IPS DF 6.9 (cell line): ENCODE results near the gene RNF212.

ENCODE experiments used
- DNase-seq: peaks from one replicate; pipeline ENCODE4 v3.0.0-alpha.2; 2013; ENCODE audit warnings: low read depth, low spot score
- H3K27ac ChIP-seq: one replicate; pipeline ENCODE4 v1.5.1; 2013; ENCODE audit warnings: low read length, control low read depth
- H3K27me3 ChIP-seq: 2 replicates; pipeline ENCODE4 v1.6.1; 2013; ENCODE audit warnings: mild to moderate bottlenecking, low read length; ENCODE audit not compliant: control insufficient read depth, insufficient read depth
- H3K36me3 ChIP-seq: 2 replicates; pipeline ENCODE4 v1.6.1; 2013; ENCODE audit warnings: low read length; ENCODE audit not compliant: control insufficient read depth, insufficient read depth
- H3K4me1 ChIP-seq: 2 replicates; pipeline ENCODE4 v1.6.1; 2013; ENCODE audit warnings: low read length; ENCODE audit not compliant: control insufficient read depth, insufficient read depth
- H3K4me3 ChIP-seq: 2 replicates; pipeline ENCODE4 v1.5.1; 2013; ENCODE audit warnings: mild to moderate bottlenecking, low read length
- H3K9me3 ChIP-seq: 2 replicates; pipeline ENCODE4 v1.6.1; 2013; ENCODE audit warnings: low read length, inconsistent platforms; ENCODE audit not compliant: control insufficient read depth, insufficient read depth
- WGBS: extraction: QIAGEN DNeasy Blood & Tissue Kit; methylation state at CpG from one replicate; pipeline ENCODE4 v1.1.7; 2013; ENCODE audit warnings: mixed read lengths, missing lambda C conversion rate; ENCODE audit not compliant: insufficient read length, insufficient coverage; 5-methylcytosine and 5-hydroxymethylcytosine counted together

The RNF212 gene

DNA sequence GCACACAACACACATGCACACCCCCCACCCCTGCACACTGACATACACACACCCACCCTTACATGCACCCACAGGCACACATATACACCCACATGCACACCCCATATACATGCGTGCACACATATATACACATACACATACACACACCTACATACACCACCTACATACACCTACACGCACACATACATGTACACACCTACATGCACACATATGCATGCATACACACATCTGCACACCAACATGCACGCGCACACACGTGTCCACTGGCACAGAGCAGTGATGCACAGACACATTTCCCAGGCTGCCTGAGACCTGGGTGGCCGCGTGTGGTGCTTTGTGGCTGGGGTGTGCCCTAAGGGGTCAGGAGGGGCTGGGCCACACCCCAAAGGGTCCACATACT is 70.2 kb downstream of the RNF212 start:
- no peak for DNase-seq
- Histone ChIP-seq H3K4me3 (no peak overlapping the region), H3K9me3 (no peaks in the 10 kb centered on the region), H3K36me3 (no peaks in the 10 kb centered on the region), H3K27ac (no peak overlapping the region), H3K27me3 (no peaks in the 10 kb centered on the region), H3K4me1 (peaks cover 12% of the 10 kb centered on the region)
- no CpG with 5 or more reads among the region's 7 CpGs for WGBS

DNA sequence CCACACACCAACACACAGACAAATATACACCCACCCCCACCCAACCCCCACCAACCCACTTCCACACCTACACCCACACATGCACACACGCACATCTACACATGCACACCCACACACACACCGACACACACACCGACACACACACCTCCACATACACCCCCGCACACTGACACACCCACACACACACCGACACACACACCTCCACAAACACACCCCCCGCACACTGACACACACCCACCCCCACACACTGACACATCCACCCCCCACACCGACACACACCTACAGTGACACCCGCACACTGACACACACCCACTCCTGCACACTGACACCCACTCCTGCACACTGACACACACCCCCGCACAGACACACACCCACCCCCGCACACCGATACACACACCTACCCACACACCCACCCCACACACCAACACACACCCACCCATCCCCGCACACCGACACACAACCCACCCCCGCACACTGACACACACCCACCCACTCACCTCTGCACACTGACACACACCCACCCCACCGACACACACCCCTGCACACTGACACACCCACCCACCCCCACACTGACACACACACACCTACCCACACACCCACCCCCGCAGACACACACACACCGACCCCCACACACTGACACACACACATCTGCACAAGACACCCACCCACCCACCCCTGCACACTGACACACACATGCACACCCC is 70.9 kb downstream of the RNF212 start:
- WGBS: over 99% methylated on average over 12 of the region's 17 CpGs
- H3K9me3 ChIP-seq: no peaks in the 10 kb centered on the region
- no peak overlapping the region for H3K27ac ChIP-seq
- H3K36me3 ChIP-seq: no peaks in the 10 kb centered on the region
- H3K4me3 ChIP-seq: no peak overlapping the region
- H3K27me3 ChIP-seq: no peaks in the 10 kb centered on the region
- peaks cover 12% of the 10 kb centered on the region for H3K4me1 ChIP-seq
- no peak for DNase-seq

DNA sequence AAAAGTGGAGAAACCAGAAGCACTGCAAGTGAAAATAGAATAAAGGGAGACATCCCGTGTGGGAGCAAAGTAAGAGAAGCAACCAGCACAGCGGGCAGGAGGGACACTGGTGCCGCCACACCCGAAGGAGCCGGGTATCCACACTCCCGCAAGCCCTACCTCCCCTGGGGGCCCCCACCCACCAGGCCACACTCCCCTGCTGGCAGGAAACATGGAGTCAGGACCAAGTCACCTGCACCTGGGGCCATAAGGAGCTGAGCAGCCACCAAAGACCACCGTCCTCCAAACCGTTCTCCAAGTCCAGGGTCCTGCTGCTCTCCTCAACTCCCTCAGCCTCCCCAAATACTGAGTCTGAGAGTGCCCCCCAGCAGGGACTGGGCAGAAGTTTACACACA is 71.4 kb downstream of the RNF212 start:
- no peaks in the 10 kb centered on the region for H3K9me3 ChIP-seq
- H3K4me3 ChIP-seq: no peak overlapping the region
- no peak for DNase-seq
- H3K36me3 ChIP-seq: no peaks in the 10 kb centered on the region
- H3K4me1 ChIP-seq: peaks cover 12% of the 10 kb centered on the region
- H3K27me3 ChIP-seq: no peaks in the 10 kb centered on the region
- no peak overlapping the region for H3K27ac ChIP-seq
- WGBS: no CpG with 5 or more reads among the region's 8 CpGs

DNA sequence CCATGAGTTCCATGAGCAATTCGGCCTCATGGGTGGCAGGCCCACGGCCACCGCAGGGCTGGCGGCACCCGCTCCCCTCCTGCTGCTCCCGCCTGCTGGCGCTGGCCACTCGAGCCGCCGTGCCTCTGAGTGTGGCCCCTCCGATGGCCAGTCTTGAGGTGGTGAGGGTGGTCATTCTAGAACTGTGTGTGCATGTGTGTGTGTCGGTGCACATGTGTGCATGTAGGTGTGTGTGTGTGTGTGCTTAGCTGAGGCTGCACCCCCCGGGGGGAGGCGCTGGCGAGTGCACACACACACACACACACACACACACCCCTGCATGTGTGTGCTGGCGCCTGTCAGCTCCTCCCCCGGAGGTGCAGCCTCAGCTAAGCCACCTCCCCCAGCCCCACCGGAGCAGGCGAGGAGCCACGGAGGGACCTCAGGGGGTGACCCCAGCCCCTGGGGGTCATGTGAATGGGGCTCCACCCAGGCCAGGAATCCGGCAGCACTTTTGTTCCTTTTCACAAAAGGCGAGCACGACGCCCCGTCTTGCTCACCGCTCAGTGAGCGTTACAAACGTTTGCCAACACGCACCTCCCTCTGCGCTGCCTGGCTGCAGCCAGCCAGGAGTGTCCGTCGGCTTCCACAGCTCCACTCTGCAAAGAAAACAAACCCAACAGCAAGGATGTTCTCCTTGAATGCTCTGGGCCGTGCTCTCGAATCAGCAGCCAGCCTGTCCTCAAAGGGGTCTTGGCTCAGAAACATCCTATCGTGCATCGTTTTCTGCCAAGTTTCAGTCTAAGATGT is 72.0 kb downstream of the RNF212 start:
- Histone ChIP-seq H3K4me1 (peaks cover 12% of the 10 kb centered on the region), H3K27ac (no peak overlapping the region), H3K4me3 (no peak overlapping the region), H3K27me3 (no peaks in the 10 kb centered on the region), H3K9me3 (no peaks in the 10 kb centered on the region), H3K36me3 (no peaks in the 10 kb centered on the region)
- DNase-seq: no peak
- no CpG with 5 or more reads among the region's 36 CpGs for WGBS

DNA sequence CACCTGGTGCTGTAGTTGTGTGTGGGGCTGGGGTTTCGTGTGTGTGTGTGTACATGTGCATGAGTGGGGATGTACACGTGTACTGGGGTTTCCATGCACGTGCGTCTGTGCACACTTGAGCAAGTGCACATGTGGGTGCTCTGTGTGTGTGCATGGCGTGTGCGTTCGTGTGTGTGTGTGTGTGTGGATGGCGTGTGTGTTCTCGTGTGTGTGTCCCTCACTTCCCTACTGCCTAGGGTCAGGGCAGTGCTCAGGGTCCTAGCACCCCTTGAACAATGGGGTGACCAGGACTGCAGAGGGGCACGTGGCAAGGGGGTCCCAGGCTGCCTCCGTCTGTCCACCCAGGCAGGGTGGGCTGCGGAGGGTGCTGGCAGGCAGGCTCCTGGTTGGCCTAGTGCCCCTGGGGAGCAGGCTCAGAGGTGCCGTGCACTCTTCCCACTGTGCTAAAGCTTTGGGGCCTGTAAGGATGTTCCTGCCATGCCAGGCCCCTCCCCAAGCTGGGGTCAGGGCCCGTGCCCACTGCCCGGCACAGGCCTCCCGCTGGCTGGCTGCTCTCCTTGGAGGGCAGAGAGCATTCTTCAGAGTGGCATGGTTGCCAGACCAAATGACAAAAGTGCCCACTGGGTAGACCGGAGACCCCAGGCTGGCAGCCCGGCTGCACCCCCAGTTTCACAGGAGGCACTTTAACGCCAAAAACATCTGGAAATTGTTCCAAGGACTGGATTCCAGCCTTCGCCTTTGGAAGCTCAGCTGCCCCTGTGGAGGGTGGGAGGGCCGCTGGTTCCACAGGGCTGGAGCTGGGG is 72.8 kb downstream of the RNF212 start:
- no peak for DNase-seq
- WGBS: no CpG with 5 or more reads among the region's 21 CpGs

DNA sequence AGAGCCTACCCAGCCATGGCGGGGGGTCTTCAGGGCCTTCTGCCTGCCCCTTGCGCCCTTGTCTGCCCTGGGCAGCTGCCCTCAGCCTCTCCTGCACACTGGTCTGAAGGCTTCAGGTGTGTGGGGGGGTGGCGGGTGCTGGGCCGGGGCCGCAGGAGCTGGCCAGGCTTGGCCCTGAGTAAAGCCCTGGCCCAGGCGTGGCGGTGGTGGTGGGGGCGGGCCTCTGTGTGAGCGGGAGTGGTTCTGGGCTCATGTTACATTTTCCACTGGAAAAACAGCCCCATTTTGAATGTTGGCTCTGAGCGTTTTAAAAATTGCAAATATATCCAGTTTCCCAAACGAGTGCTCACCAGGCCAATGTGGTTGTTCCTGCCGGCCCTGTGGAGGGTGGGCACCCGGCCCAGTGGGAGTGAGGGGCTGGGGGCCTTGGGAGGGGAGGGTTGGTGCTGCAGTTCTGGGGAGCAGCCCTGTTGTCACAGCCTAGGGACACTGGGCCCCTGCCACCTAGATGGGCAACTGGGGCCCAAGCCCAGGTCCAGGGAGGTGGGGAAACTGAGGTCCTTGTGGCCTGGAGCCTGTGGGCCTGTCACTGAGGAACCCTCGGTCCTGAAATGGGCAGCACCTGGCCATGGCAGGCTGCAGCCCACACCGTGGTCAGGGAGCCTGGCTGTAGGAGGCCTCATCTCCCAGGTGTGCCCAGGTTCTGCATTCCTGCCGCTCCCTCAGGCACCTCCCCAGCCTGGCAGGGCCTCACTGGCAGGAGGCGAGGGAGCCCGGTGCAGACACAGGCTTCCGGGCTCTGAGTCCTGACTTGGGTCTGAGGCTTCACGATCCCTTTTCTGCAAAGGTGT is 73.6 kb downstream of the RNF212 start:
- WGBS: no CpG with 5 or more reads among the region's 20 CpGs
- Histone ChIP-seq H3K4me1 (peaks cover 12% of the 10 kb centered on the region), H3K27me3 (no peaks in the 10 kb centered on the region), H3K9me3 (no peaks in the 10 kb centered on the region), H3K27ac (no peak overlapping the region), H3K36me3 (no peaks in the 10 kb centered on the region), H3K4me3 (no peak overlapping the region)
- no peak for DNase-seq

More for the DNA sequence above, 72.8 kb downstream of the RNF212 start:
- Histone ChIP-seq H3K27me3 (no peaks in the 10 kb centered on the region), H3K36me3 (no peaks in the 10 kb centered on the region), H3K27ac (no peak overlapping the region), H3K4me3 (no peak overlapping the region), H3K9me3 (no peaks in the 10 kb centered on the region), H3K4me1 (peaks cover 12% of the 10 kb centered on the region)

DNA sequence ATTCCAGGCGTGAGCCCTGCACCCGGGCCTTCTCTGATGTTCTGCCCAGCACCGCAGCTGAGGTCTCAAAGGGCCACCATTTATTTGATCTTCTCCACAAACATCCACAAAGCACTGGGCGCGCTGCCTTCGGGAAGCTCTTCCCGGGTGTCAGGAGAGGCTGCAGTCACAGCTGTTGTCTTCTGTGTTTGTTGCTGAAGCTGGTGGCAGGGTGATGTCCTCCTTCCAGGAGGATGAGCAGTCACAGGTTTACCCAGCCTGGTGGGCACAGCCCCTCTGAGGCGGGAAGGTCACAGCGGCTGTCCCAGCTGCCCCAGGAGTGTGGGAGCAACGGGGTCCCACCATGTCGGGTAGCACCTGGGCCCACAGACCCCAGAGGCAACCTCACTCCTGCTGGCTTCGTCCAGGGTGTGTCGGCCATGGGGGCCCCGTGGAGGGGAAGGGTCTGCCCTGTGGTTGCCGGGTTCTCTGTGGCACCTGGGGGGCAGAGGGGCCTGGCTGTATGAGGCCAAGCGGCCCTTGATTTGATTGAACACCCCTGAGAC is 74.3 kb downstream of the RNF212 start:
- Histone ChIP-seq H3K27ac (no peak overlapping the region), H3K36me3 (no peaks in the 10 kb centered on the region), H3K4me1 (peaks cover 12% of the 10 kb centered on the region), H3K9me3 (no peaks in the 10 kb centered on the region), H3K4me3 (no peak overlapping the region), H3K27me3 (no peaks in the 10 kb centered on the region)
- DNase-seq: no peak
- no CpG with 5 or more reads among the region's 16 CpGs for WGBS

DNA sequence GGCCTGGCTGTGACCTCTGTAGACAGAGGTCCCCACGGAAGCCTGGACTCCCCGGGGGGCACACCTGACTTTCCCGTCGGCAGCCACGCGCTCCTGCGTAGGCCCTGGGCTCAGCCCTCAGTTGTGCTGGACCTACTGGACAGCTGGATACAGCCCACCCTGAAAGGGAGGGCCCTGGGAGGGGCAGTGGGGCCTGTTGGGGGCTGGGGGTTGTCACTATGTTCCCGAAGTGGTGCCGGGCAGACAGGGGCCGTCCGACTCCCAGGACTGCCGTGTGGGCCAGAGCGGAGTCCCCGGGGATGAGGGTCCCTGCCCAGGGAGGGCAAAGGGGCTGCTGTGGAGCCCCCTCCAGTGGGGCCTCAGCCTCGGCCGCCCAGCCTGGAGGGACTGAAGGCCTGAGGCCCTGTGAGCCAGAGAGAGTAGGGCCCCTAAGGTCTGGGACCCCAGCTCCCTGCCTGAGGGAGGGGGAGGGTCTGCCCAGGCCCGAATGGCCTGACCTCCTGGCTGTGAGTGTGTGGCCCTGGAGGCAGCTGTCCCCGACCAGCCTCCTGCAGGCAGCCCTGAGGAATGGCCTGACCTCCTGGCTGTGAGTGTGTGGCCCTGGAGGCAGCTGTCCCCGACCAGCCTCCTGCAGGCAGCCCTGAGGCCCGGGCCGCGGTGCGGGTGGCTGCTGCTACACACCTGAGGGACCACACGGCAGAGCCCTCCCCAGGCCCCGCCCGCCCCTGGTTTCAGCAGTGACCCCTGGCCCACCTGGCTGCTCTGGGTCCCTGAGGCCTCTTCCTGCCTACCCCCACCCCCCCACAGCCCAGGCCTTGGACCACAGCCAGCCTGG is 76.2 kb downstream of the RNF212 start:
- no CpG with 5 or more reads among the region's 26 CpGs for WGBS
- Histone ChIP-seq H3K9me3 (no peaks in the 10 kb centered on the region), H3K27me3 (no peaks in the 10 kb centered on the region), H3K4me1 (peaks cover 4% of the 10 kb centered on the region), H3K4me3 (no peak overlapping the region), H3K36me3 (no peaks in the 10 kb centered on the region), H3K27ac (no peak overlapping the region)
- DNase-seq: no peak

DNA sequence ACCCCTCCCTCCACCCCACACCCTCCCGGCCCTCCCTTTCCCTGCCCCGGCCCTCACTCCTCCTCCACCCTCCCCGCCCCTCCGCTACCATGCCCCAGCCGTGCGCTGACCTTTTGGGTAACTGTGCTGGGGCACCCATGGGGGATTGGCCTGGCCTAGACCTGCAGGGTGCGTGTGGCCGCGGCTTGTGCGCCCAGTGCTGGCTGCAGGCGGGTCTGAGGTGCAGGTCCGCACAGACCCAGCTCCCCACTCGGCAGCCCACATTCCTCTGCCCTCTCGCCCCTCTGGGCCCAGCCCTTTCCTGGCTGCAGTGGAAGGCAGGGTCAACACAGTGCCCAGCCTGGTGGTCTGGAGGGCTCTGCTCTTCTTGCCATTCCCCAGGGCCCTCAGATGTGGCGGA is 77.3 kb downstream of the RNF212 start:
- Histone ChIP-seq H3K4me1 (peaks cover 4% of the 10 kb centered on the region), H3K27me3 (no peaks in the 10 kb centered on the region), H3K4me3 (no peak overlapping the region), H3K9me3 (no peaks in the 10 kb centered on the region), H3K36me3 (no peaks in the 10 kb centered on the region), H3K27ac (no peak overlapping the region)
- no CpG with 5 or more reads among the region's 15 CpGs for WGBS
- DNase-seq: no peak
